ENCODE data around the gene MPPED2. TPM values are rescaled to one million over a fixed set of nuclear protein-coding genes. Genes with fewer than 3 reads are reported as not detected.

MPPED2 gene
- total and polyA plus RNA-seq, 10 of the 15 experiments (the other 5 are each of a cell fraction or from before 2014, with no cell fraction given): not detected

DNA sequence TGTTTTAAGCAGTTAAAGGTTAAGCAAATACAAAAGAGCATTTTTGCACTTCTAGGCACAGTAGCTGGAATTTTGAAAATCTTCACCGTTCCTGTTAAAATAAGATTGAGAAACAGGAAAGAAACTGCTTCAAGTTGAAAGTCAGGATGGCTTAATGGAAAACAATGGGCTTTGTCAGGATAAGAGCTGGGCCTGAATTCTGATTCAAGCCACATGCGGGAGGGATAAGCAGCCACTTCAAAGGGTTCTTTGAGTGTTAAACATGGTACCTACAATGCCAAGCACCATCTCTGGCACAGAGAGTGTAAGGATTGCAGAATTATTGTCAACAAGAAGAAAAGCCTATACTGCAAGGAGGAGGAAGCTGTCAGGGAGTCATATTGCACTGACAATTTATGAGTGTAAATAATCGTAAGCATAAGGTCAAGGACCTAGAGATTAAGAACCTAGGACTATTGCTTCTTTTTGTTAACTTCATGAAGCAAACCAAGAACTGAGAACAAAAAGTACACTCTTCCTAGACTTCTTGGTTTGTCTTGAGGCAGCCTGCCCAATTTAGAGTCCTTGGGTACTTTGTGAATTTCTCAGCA is 32.5 kb downstream of the MPPED2 start (continued):
- TF ChIP-seq SKIL (IDR thresholded peaks at IDR 0.05; ENCODE audit: low read depth, poor library complexity, severe bottlenecking) (no peak), RELB (IDR thresholded peaks at IDR 0.05; ENCODE audit: low read depth) (no peak), BRCA1 (IDR thresholded peaks at IDR 0.05; ENCODE audit: low read depth, low read length) (no peak), SMAD5 (IDR thresholded peaks at IDR 0.05; ENCODE audit: low read depth) (no peak), RAD51 (IDR thresholded peaks at IDR 0.05) (no peak), ZNF384 (IDR thresholded peaks at IDR 0.05; ENCODE audit: borderline replicate concordance, low read depth, low read length) (no peak), EGR1 (IDR thresholded peaks at IDR 0.05; ENCODE audit: borderline replicate concordance in 1 of 2, low read depth in 2 of 2, low read length in 2 of 2) (no peak), ZBED1 (IDR thresholded peaks at IDR 0.05; ENCODE audit: borderline replicate concordance) (no peak)

DNA sequence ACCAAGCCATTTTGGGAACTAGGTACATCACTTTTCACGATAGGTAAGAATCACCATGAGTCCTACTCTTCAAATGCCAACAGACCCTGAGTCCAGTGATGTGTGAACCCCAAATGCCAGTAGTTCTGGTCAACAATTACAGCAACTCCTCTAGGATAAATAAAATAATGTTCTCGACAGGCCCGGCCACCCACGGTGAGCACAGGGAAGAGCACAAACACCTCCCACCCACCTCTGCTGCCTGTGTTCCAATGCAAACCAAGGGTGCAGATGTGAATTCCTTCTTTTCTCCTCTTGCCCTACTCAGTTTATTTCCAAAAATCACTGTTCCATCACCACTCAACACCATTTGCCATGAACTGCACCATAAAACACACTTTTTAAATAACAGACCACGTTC is 33.3 kb downstream of the MPPED2 start:
- no TSS peak for BruUV-seq (replicated peaks)
- in situ Hi-C loops (cut with MboI): no loop called here
- 51% methylated on average over 5 of the region's 5 CpGs for WGBS (ENCODE audit: insufficient coverage, insufficient replicate concordance, low lambda C conversion rate, missing lambda C conversion rate)
- H3K4me3 ChIP-seq: no peak overlapping the region
- ChIA-PET CTCF (no interaction called here), SMC1A (ENCODE audit: uncharacterized antibody, unreplicated experiment) (no interaction called here), POLR2A (no interaction called here), RAD21 (ENCODE audit: unreplicated experiment) (no interaction called here)
- H3K36me3 ChIP-seq (ENCODE audit: control insufficient read depth in 2 of 2, insufficient read depth in 2 of 2, low read length in 1 of 2): no peaks in the 10 kb centered on the region
- no peak overlapping the region for H2AFZ ChIP-seq (ENCODE audit: control insufficient read depth, low read depth, low read length)
- no peak overlapping the region for H3K9ac ChIP-seq (ENCODE audit: control insufficient read depth, insufficient read depth, low read length)
- no peaks in the 10 kb centered on the region for H4K20me1 ChIP-seq (ENCODE audit: control insufficient read depth, insufficient read depth)
- H3K4me2 ChIP-seq (ENCODE audit: control insufficient read depth, insufficient read depth): no peak overlapping the region
- H3K79me2 ChIP-seq (ENCODE audit: control insufficient read depth, insufficient read depth, low read length): no peaks in the 10 kb centered on the region
- no peak overlapping the region for H3K27ac ChIP-seq (ENCODE audit: control insufficient read depth, insufficient read depth)
- FAIRE-seq: no peak
- no peak for DNase-seq (ENCODE audit: low read depth, low spot score)
- intact Hi-C loops (cut with micrococcal nuclease; ENCODE audit: unreplicated experiment): no loop called here
- no peaks in the 10 kb centered on the region for H3K9me3 ChIP-seq (replicated peaks; ENCODE audit: control insufficient read depth, insufficient read depth, low read length)
- no peaks in the 10 kb centered on the region for H3K27me3 ChIP-seq (replicated peaks in 1 of 2; ENCODE audit: control insufficient read depth in 2 of 2, insufficient read depth in 2 of 2, low read length in 1 of 2)
- ATAC-seq: no peak
- H3K4me1 ChIP-seq (ENCODE audit: control insufficient read depth, insufficient read depth, low read length): no peaks in the 10 kb centered on the region
- TF ChIP-seq STAT3 (IDR thresholded peaks at IDR 0.05; ENCODE audit: low read depth, low read length) (no peak), NRF1 (conservative IDR thresholded peaks at IDR 0.05; ENCODE audit: low read depth, low read length) (no peak), TCF3 (IDR thresholded peaks at IDR 0.05; ENCODE audit: borderline replicate concordance, insufficient read depth, low read depth, low read length) (no peak), SIN3A (IDR thresholded peaks at IDR 0.05; ENCODE audit: low read depth, low read length) (no peak), TBL1XR1 (IDR thresholded peaks at IDR 0.05; ENCODE audit: low read depth, low read length) (no peak), PRDM15 (CRISPR knock-in tag; IDR thresholded peaks at IDR 0.05) (no peak)
- TF ChIP-seq, protein P1, sequence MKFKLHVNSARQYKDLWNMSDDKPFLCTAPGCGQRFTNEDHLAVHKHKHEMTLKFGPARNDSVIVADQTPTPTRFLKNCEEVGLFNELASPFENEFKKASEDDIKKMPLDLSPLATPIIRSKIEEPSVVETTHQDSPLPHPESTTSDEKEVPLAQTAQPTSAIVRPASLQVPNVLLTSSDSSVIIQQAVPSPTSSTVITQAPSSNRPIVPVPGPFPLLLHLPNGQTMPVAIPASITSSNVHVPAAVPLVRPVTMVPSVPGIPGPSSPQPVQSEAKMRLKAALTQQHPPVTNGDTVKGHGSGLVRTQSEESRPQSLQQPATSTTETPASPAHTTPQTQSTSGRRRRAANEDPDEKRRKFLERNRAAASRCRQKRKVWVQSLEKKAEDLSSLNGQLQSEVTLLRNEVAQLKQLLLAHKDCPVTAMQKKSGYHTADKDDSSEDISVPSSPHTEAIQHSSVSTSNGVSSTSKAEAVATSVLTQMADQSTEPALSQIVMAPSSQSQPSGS (IDR thresholded peaks at IDR 0.05; ENCODE audit: low read length): no peak

All from GM12878 (cell line).